ENCODE data around the gene FERMT3.

Gene FERMT3

DNA sequence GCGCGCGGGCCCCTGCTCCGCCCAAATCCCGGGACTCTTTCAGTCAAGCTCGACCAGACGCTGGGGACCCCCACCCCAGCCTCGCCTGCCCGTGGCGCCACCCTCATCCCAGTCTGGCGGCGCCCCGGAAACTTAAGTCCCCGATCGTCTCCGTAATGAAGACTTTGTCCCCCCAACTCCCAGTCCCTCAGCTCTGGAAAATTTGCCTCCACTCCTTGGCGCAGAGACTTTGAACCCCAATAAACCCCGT lies 45.2 kb downstream of the FERMT3 start:
- Histone ChIP-seq H3K4me3 (ENCODE audit: low read depth, low read length) (peak overlapping the region; percentile 77), H3K27ac (peak overlapping the region; percentile 29), H3K36me3 (replicated peaks) (peaks cover 22% of the 10 kb centered on the region), H3K27me3 (replicated peaks) (no peaks in the 10 kb centered on the region)
- DNase-seq = peak; percentile 17
- TF ChIP-seq, protein P1, sequence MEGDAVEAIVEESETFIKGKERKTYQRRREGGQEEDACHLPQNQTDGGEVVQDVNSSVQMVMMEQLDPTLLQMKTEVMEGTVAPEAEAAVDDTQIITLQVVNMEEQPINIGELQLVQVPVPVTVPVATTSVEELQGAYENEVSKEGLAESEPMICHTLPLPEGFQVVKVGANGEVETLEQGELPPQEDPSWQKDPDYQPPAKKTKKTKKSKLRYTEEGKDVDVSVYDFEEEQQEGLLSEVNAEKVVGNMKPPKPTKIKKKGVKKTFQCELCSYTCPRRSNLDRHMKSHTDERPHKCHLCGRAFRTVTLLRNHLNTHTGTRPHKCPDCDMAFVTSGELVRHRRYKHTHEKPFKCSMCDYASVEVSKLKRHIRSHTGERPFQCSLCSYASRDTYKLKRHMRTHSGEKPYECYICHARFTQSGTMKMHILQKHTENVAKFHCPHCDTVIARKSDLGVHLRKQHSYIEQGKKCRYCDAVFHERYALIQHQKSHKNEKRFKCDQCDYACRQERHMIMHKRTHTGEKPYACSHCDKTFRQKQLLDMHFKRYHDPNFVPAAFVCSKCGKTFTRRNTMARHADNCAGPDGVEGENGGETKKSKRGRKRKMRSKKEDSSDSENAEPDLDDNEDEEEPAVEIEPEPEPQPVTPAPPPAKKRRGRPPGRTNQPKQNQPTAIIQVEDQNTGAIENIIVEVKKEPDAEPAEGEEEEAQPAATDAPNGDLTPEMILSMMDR (IDR thresholded peaks at IDR 0.05; ENCODE audit: low read depth, low read length, missing control alignments) = no peak
- in situ Hi-C loops (cut with HindIII; ENCODE audit: low pct_ligation_motif_present, low sequenced_read_pairs) = no loop called here

DNA sequence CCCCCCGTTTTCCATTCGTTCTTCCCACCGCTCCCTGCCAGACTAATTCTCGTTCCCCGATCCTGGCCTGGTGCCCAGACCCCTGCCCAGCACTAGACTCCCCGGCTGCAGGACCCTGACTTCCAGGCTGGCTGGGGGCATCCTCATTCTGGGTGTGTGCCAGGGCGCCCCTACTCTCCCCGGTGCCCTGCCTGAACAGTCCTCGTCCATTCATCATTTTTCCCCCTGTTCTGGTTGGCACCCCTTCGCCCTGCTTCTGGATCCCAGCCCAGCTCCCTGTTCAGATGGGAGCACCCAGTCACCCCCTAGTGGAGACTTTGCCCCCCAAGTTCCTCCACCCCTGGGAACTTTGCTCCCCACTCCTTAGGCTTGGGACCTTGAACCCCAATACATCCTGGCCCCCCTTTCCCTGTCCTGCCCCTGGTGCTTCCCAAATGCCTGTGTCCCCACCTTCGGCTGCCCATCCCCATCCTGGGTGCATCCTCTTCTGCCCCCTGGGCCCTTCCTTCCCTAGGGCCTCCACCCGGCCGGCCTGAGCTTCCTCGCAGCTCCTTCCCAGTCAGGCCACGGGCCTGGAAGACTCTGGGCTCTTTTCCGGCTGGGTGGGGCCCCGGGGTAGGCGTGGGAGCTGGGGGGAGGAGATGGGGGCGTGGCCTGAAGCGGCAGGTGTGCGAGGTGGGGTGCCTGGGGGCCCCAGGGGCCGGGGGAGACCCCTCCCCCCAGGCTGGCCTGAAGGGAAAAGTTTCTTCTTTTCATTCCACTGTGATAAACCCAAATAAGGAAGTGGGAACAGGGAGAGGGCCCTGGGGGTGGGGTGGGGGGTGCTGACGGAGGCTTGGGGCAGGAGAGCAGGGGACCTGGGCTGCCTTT lies 45.7 kb downstream of the FERMT3 start:
- TF ChIP-seq, protein P1 (IDR thresholded peaks at IDR 0.05; ENCODE audit: low read depth, low read length, missing control alignments) = peak; percentile 65
- Histone ChIP-seq H3K27me3 (replicated peaks) (no peaks in the 10 kb centered on the region), H3K36me3 (replicated peaks) (peaks cover 25% of the 10 kb centered on the region), H3K4me3 (ENCODE audit: low read depth, low read length) (peak overlapping the region; percentile 77), H3K27ac (no peak overlapping the region)
- DNase-seq = no peak
- in situ Hi-C loops (cut with HindIII; ENCODE audit: low pct_ligation_motif_present, low sequenced_read_pairs) = no loop called here

DNA sequence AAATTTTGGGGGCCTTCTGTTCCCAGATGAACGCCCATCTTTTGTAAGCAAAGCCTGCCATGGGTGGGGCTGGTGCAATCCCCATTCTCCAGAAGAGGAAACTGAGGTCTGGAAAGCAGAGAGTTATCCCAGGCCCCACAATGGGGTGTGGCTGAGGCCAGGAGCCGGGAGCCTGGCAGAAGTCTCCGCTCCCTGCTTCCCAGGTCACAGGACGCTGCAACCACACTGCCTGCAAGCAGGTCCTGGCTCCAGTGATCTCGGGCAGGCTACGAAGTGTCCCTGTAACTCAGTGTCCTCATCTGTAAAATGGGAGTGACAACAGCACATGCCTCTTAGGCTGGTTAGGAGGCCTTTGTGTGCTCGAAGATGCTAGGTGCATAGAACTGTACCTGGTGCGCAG lies 46.5 kb downstream of the FERMT3 start:
- TF ChIP-seq, protein P1 (IDR thresholded peaks at IDR 0.05; ENCODE audit: low read depth, low read length, missing control alignments) = no peak
- in situ Hi-C loops (cut with HindIII; ENCODE audit: low pct_ligation_motif_present, low sequenced_read_pairs) = no loop called here

DNA sequence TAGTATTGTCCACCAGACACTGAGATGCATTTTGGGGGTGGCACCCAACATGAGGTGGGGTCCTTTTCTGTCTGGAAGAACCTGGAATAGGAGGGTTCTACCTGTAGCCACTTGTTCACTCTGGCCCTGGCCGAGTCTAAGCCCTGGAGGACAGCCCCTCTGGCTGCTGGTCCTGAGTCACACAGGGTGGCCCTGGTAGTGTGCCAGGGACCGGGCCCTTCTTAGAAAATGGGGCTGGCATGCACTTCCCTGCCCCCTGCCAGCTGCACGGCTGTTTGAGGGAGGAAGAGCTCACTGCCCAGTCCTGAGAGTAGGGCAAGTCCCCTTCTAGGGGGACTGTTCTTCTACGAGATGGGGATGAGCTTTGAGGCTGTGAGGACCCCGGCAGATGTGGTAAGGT lies 47.0 kb downstream of the FERMT3 start:
- Histone ChIP-seq H3K4me3 (ENCODE audit: low read depth, low read length) (no peak overlapping the region), H3K36me3 (replicated peaks) (peaks cover 34% of the 10 kb centered on the region), H3K27me3 (replicated peaks) (no peaks in the 10 kb centered on the region), H3K27ac (no peak overlapping the region)
- TF ChIP-seq, protein P1 (IDR thresholded peaks at IDR 0.05; ENCODE audit: low read depth, low read length, missing control alignments) = no peak
- in situ Hi-C loops (cut with HindIII; ENCODE audit: low pct_ligation_motif_present, low sequenced_read_pairs) = no loop called here
- no peak for DNase-seq

More for the DNA sequence above, 46.5 kb downstream of the FERMT3 start:
- DNase-seq = no peak
- H3K36me3 ChIP-seq (replicated peaks) = peaks cover 29% of the 10 kb centered on the region
- H3K27me3 ChIP-seq (replicated peaks) = no peaks in the 10 kb centered on the region
- peak overlapping the region; percentile 77 for H3K4me3 ChIP-seq (ENCODE audit: low read depth, low read length)
- H3K27ac ChIP-seq = no peak overlapping the region

DNA sequence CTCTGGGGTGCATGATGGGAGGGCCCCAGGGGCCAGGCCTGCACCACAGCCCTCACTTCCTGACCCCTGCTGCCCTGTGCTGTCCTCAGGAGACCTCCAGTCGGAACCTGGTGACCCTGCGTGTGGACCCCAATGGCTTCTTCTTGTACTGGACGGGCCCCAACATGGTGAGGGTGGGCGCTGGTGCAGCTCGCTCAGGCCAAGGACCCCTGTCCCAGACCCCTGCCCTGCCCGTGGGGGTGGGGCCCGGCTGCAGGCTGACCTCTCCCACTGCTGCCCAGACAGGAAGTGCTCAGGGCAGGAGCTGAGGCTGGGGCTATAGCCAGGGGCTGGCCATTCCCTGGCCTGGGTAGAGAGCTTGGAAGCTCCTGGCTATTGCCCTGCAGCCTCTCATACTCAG lies 47.8 kb downstream of the FERMT3 start:
- in situ Hi-C loops (cut with HindIII; ENCODE audit: low pct_ligation_motif_present, low sequenced_read_pairs) = no loop called here
- TF ChIP-seq, protein P1 (IDR thresholded peaks at IDR 0.05; ENCODE audit: low read depth, low read length, missing control alignments) = no peak
- no peak overlapping the region for H3K4me3 ChIP-seq (ENCODE audit: low read depth, low read length)
- no peak overlapping the region for H3K27ac ChIP-seq
- H3K27me3 ChIP-seq (replicated peaks) = no peaks in the 10 kb centered on the region
- H3K36me3 ChIP-seq (replicated peaks) = peaks cover 42% of the 10 kb centered on the region
- no peak for DNase-seq

All from brain microvascular endothelial cell (primary cell).